ENCODE data around the gene NACC2. TPM values are rescaled to one million over a fixed set of nuclear protein-coding genes. Genes with fewer than 3 reads are reported as not detected.
"Not testable (repeated sequence)": the region's sequence is repeated elsewhere in the genome, so short reads cannot be mapped to it uniquely, and the experiment has no call there.

Gene NACC2
- total RNA-seq, 1 donor from 2014 or later, result 62.0 TPM

DNA sequence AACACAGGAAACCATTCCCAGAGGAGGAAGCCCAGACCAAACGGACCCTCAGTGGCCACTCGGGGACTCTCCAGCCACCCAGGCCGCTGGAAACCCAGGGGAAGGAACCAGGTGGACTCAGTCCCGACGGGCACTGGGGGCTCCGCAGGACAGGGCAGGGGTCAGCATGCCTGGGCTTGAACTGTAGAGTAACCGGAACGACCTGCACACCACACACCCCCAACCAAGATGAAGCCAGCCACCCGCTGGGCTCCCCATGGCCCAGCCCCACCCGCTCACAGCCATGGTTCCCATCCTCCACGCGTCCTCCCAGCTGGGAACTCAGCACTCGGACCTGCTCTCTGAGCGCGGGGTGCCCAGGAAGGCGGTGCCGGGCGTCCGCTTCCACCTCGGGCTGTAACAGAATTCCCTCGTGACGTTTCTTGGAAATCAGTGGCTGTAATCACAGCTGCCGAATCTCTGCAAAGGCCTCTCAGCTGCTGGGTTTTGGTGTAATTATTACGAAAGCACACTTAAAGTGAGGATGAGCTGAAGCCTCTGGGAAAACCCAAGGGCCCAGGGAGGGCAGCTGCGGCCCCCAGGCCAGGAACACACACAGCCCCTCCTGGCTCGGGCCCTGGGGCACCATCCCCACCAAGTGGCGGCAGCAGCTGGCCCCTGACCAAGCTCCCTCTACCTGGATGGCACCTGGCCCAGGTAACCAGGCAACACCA lies 13.8 kb downstream of the NACC2 start:
- DNase-seq (ENCODE audit: low read depth), result no peak

DNA sequence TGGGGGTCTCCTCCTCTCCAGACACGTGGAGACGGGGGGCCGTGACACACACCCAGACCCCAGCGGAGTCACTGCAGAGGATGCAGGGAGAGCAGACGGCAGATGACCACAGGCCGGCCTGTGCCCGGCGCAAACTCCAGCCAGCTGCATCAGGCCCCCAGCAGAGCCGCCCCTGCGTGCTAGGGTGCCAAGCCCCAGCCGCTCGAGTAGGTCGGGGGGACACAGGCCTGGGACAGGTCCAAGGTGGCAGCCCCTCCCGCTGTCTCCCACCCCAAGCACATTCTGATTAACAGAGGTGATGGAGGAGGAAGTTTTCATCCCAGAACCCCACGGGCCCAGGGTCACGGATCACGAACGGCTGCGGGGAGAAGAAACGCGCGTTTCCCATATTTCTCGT lies 14.4 kb downstream of the NACC2 start:
- no peak for DNase-seq (ENCODE audit: low read depth)

DNA sequence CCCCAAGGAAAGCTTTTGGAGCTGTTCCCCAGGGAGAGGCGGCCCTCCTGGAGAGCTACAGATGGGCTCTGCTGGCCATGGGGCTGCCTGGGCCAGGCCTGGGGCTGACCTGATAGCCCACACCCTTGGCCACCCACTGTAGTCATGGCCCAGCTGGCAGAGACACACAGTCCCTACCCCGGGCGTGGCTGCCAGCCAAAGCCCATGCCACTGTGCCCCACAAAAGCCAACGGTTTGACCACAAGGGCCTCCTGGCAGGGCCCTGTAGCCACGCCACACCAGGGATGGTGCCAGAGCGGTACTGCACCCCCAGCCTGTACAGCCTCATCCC lies 15.2 kb downstream of the NACC2 start:
- no peak for DNase-seq (ENCODE audit: low read depth)

DNA sequence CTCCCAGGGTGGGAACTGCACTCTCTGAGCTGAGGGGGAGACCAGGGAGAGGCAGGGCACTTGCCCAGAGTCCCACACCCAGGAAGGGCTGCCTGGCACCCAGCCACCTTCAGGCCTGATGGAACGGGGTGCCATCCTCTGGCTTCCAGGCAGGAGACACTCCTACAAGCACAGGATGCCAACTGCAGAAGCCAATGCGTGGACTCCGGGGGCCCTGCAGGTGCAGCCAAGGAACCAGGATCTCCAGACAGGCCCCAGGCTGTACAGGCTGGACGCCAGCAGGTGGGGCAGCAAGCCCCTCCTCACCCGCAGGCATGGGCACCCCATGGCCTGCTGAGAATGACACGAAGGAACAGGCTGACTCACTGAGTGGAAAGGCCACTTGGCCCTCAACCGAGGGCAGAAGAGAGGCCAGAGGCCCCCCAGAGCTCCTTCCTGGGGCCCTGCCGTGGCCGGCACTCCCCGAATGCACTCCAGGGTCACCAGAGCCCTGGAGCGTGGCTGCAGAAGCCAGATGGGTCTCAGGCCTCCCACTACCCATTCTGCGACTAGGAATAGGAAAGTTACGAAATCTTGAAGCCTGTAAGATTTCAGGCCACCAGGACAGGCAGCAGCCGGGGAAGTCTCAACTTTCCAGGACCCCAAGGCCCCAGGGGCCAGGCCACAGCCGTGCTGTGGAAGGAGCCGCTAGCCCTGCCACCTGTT lies 15.7 kb downstream of the NACC2 start:
- no peak for DNase-seq (ENCODE audit: low read depth)

DNA sequence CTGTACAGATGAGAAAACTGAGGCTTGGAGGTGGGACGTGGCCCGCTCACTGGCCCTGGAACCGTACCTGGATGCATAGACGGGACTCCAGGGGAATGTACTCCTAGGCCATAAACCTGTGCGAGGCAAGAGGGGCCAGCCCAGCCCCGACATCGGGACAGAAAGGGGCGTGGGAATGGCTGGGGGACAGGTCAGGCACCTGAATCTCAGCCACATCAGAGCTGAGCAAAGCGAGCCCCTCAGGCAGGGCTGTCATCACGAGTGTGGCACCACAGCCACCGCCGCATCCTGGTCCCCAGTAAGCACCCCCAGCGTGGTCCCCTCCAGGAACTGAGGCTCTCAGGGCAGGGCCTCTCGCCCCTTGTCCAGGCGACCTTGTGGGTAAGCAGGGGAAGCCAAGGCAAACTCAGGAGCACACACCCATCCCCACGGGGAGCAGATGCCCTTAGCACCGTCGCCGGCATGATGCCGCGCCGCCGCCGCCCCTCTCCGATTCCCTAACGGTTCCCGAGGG lies 16.5 kb downstream of the NACC2 start:
- DNase-seq (ENCODE audit: low read depth), result no peak

- no peak for DNase-seq (ENCODE audit: low read depth)
These were observed 17.1 kb downstream of the NACC2 start for GRCh38 chr9:136078024-136078423.

- DNase-seq (ENCODE audit: low read depth), result no peak
These were observed 17.6 kb downstream of the NACC2 start for GRCh38 chr9:136077491-136077890.

DNA sequence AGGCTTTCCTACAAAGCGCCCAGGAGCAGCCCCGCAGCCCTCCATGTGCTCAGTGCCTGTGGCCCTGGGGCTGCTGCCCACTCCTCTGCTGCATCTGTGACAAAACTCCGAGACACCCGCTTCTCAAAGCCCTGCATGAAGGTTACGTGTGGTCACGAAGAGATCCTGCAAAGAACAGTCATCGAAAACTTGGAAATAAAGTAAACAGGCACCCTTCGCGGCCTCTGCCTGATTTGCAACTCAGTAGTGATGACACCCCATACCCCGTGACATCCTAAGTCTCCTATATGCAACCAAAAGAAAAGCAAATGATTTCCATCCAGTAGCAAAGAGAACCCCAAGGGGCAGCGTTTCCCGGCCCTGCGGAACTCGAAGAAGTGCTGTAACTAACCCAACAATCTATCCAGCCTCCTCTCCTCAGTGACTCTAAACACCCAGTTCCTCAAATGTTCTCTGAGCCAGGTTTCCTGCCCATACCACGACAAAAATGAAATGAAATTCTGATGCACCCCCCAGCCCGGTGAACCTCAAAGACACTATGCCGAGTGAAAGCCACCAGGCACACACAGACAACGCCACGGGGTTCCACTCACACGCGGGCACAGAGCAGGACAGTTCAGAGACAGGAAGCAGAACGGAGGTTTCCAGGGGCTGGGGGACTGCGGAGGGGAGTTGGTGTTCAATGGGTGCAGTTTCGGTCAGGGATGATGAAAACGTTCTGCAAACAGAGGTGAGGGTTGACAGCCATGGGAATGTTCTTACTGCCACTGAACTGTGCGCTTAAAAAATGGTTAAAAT lies 19.0 kb downstream of the NACC2 start:
- no peak for DNase-seq (ENCODE audit: low read depth)

DNA sequence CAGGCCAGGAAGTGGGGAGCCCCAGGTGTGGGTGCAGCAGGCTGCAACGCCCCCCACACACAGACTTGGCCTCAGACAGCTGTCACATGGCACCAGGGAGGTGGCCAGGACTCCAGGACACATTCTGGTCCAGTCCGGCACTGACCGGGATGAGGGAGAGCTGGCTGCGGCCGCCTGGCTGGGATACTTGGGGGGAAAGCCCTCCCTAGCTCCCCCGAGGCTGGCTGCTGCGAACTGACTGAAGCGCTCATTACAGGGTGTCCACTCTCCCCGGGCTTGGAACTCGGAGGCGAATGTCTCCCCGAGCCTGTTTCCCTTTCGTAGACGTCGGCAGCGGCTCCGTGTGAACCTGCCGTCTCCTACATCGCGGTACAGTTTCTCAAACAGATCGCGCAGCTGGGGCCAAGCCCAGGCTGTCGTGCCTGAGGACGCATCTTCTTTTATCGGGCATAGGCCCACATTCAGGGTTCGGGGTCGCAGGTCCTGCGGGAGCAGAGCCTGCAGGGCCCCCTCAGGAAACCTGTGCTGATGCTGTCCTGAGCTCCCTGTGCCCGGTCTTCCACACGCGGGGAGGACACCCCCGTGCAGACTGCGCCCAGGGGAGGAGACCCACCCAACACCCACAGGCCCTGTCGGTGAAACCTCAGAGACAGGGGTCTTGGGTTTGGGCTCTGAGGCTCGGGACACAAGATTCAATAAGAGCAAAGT lies 19.8 kb downstream of the NACC2 start:
- no peak for DNase-seq (ENCODE audit: low read depth)

DNA sequence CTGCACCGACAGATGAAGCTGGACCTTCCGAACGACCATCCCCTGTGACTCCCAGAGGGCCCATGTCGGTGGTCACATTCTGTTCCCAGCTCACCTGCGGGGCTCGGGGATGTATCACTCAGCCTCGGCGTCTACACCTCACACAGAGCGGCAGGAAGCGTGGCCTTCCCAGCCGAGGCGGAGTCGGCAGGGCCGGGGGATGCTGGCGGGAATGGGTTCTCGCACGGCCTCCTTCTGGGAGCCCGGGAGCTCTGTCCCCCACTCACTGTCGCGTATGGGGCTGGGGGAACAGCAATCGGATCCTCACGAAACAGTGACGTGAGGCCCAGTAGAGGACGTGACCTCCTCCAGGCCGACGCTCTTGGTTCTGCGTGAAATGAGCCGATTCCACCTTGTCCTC lies 20.4 kb downstream of the NACC2 start:
- no peak for DNase-seq (ENCODE audit: low read depth)

GRCh38 chr9:136062657-136063439 lies 32.2 kb downstream of the NACC2 start:
- DNase-seq (ENCODE audit: low read depth), result no peak

- not testable (repeated sequence) for DNase-seq (ENCODE audit: low read depth)
These were observed 33.2 kb downstream of the NACC2 start for GRCh38 chr9:136061916-136062315.

DNA sequence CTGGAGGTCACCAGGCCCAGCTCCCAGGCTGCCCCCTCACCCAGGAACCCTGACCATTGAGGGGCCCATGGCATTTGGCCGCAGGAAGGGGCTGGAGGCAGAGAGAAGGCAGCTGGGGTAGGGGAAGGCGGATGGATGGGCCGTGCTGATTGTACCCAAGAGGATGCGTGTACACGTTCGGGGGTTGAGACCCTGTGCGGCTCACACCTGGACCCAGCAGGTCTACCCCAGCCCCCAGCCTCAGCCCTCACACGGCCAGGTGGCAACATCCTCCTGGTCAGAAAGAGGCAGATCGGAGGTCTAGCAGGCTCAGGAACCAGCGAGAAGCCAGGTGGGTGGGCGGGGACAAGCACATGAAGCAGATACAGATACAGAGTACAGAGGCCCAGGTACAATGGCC lies 33.7 kb downstream of the NACC2 start:
- DNase-seq (ENCODE audit: low read depth), result no peak

DNA sequence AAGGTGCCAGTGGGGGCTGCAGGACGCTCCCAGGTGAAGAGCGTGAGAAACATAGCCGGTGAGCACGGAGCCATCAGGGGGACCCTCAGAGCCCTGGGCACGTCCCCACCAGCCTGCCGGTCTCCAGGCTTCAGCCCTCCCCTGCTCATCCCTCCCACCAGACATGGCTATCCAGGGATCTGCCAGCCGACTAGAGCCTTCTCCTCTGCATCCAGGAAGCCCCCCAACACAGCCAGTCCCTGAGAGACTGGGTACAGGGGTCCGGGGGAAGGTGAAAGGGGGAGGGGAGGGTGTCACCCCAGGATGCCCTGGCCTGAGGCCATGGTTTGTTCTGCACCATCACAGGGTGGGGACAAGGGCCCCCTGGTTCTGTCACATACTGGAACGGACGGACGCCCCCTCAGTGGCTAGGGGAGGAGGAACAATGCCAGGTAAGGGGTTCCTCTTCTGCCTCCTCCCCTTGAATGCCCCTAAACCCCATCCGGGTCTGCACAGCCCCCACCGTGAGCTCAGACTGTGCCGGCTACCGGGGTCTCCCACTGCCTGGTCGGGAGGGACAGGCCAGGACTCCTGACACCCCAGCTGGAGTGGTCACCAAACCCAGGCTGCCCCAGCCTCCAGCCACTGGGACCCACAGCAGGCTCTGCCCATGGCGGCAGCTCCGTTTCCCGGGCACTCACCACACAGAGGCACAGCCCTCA lies 34.3 kb downstream of the NACC2 start:
- no peak for DNase-seq (ENCODE audit: low read depth)

GRCh38 chr9:136059851-136060670 lies 35.0 kb downstream of the NACC2 start:
- peak; percentile 29 for DNase-seq (ENCODE audit: low read depth)

- DNase-seq (ENCODE audit: low read depth), result no peak
These were observed 35.7 kb downstream of the NACC2 start for GRCh38 chr9:136059321-136059791.

DNA sequence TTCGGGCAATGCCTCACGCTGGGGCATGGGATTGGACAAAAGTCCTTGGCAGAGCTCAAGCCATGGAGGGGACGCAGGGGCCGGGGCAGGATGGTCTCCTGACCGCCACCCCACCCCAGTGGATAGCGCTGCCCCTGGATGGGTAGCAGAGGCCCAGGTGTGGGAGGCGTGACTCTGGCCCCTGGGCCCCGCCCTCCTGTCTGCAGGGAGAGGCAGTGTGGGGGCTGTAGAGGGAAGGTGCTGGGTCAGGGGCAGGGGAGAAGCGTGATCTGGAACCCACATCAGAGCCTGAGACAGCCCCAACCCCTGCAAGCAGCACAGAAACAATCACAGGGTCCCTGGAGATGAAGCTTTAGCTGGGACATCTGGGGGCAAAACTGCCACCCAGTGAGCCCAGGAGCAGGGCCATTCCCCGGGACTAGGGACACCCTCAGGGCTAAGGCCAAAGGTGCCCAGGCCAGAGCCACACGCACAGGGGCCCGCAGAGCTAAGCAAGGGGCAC lies 36.2 kb downstream of the NACC2 start:
- DNase-seq (ENCODE audit: low read depth), result no peak

DNA sequence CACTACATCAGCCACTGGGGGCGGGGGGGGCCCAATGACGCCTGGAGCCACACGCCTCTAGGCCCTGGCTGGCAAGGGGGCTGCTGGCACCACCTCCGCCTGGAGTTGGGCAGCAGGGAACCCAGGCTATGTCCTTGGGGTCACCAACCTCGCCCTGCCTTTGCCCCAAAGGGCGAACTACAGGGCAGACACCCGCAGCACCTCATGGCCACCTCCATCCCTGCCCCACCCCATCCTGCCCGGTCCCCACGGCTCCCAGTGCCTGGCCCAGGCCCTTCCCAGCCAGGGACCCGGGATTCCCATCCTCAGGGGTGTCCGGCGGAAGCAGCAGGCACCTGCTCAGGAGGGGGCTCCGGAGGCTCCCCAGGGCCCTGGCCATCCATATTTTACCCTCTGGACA lies 37.0 kb downstream of the NACC2 start:
- DNase-seq (ENCODE audit: low read depth), result no peak

All from renal cortical epithelial cell (primary cell).